HEK293T (cell line): ENCODE measurements around the gene PALMD.
A peak's percentile ranks its signal among the peaks of the same experiment; 100 is the strongest.

Experiments used
- CTCF ChIA-PET: fragments of 350-600 bp; formaldehyde crosslinking; extraction: SDS; loops from one replicate; lab custom pipeline; 2021; ENCODE audit warnings: antibody characterized with exemption, inconsistent platforms; lab: Yijun Ruan, JAX
- POLR2A ChIA-PET: fragments of 350-600 bp; formaldehyde crosslinking; extraction: SDS; loops from one replicate; lab custom pipeline; 2020; ENCODE audit warnings: antibody characterized with exemption, inconsistent platforms; lab: Yijun Ruan, JAX
- DNase-seq: peaks from one replicate; pipeline ENCODE4 v3.0.0; 2012; ENCODE audit warnings: mixed read lengths; ENCODE audit errors: extremely low spot score
- ARNT ChIP-seq: fragments of 450-650 bp; IDR thresholded peaks from 2 replicates; pipeline ENCODE4 v1.6.1; 2017; ENCODE audit warnings: mild to moderate bottlenecking
- BHLHE40 ChIP-seq: fragments of 450-650 bp; IDR thresholded peaks from 2 replicates; pipeline ENCODE4 v1.6.1; 2016; ENCODE audit warnings: mild to moderate bottlenecking, moderate library complexity, borderline replicate concordance
- CTBP1 ChIP-seq: fragments of 450-650 bp; IDR thresholded peaks from 2 replicates; pipeline ENCODE4 v1.6.1; 2016; ENCODE audit warnings: borderline replicate concordance
- ELF4 ChIP-seq: fragments of 450-650 bp; IDR thresholded peaks from 2 replicates; pipeline ENCODE4 v1.6.1; 2017; ENCODE audit warnings: antibody characterized with exemption
- FOXA1 ChIP-seq: fragments of 450-650 bp; IDR thresholded peaks from 2 replicates; pipeline ENCODE4 v1.6.1; 2016; ENCODE audit warnings: mild to moderate bottlenecking
- FOXK2 ChIP-seq: fragments of 450-650 bp; IDR thresholded peaks from 2 replicates; pipeline ENCODE4 v1.6.1; 2016; ENCODE audit warnings: mild to moderate bottlenecking
- FOXM1 ChIP-seq: fragments of 450-650 bp; IDR thresholded peaks from 2 replicates; pipeline ENCODE4 v1.6.1; 2017; ENCODE audit warnings: mild to moderate bottlenecking, borderline replicate concordance
- HDGF ChIP-seq: fragments of 450-650 bp; IDR thresholded peaks from 2 replicates; pipeline ENCODE4 v1.6.1; 2017; ENCODE audit warnings: antibody characterized with exemption, borderline replicate concordance
- L3MBTL2 ChIP-seq: fragments of 450-650 bp; conservative IDR thresholded peaks from 2 replicates; pipeline ENCODE4 v1.6.1; 2016; ENCODE audit warnings: mild to moderate bottlenecking
- LEF1 ChIP-seq: fragments of 450-650 bp; IDR thresholded peaks from 2 replicates; pipeline ENCODE4 v1.6.1; 2017; ENCODE audit warnings: mild to moderate bottlenecking, borderline replicate concordance
- NFRKB ChIP-seq: fragments of 450-650 bp; IDR thresholded peaks from 2 replicates; pipeline ENCODE4 v1.6.1; 2016; ENCODE audit warnings: mild to moderate bottlenecking, moderate library complexity
- SP1 ChIP-seq: fragments of 450-650 bp; IDR thresholded peaks from 2 replicates; pipeline ENCODE4 v1.6.1; 2017
- SUZ12 ChIP-seq: fragments of 450-650 bp; IDR thresholded peaks from 2 replicates; pipeline ENCODE4 v1.6.1; 2016; ENCODE audit warnings: mild to moderate bottlenecking
- TARDBP ChIP-seq: fragments of 450-650 bp; IDR thresholded peaks from 2 replicates; pipeline ENCODE4 v1.6.1; 2016
- ZNF384 ChIP-seq: fragments of 450-650 bp; IDR thresholded peaks from 2 replicates; pipeline ENCODE4 v1.6.1; 2016
- TF ChIP-seq, protein P1 (sequence below): fragments of 450-650 bp; IDR thresholded peaks from 2 replicates; pipeline ENCODE4 v1.6.1; 2016

PALMD gene, protein sequence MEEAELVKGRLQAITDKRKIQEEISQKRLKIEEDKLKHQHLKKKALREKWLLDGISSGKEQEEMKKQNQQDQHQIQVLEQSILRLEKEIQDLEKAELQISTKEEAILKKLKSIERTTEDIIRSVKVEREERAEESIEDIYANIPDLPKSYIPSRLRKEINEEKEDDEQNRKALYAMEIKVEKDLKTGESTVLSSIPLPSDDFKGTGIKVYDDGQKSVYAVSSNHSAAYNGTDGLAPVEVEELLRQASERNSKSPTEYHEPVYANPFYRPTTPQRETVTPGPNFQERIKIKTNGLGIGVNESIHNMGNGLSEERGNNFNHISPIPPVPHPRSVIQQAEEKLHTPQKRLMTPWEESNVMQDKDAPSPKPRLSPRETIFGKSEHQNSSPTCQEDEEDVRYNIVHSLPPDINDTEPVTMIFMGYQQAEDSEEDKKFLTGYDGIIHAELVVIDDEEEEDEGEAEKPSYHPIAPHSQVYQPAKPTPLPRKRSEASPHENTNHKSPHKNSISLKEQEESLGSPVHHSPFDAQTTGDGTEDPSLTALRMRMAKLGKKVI

DNA sequence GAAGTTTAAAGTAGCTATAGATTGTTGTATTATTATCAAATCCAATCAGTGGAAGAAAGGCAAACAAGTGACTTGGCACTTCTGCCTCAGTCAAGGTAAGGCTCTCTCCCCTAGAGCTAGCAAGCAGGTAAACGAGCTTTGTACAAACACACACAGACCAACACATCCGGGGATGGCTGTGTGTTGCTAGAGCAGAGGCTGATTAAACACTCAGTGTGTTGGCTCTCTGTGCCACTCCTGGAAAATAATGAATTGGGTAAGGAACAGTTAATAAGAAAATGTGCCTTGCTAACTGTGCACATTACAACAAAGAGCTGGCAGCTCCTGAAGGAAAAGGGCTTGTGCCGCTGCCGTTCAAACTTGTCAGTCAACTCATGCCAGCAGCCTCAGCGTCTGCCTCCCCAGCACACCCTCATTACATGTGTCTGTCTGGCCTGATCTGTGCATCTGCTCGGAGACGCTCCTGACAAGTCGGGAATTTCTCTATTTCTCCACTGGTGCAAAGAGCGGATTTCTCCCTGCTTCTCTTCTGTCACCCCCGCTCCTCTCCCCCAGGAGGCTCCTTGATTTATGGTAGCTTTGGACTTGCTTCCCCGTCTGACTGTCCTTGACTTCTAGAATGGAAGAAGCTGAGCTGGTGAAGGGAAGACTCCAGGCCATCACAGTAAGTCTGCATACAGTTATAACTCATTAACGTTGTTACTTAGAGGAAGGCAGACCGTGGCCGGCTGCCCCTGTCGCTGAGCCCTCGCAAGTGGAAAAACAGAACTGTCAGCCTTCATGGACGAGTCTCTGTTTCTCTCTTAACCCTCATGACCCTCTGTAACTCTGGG lies at the start of gene PALMD:
Gene PALMD (plus strand): TSS at position 415 of the 833 bp plus-strand sequence. CDS start 205 bp downstream, at position 620.
- POLR2A ChIA-PET, result interaction anchor here (1.0 to 1.6 kb wide), 2 partner anchors 11 to 16 kb away, joined by 3 to 5 read pairs; no protein-coding TSS in a partner anchor
- CTCF ChIA-PET, result interaction anchor here (1.0 kb wide), 1 partner anchor 40 kb away, joined by 3 read pairs; no protein-coding TSS in a partner anchor
- TF ChIP-seq, protein P1, sequence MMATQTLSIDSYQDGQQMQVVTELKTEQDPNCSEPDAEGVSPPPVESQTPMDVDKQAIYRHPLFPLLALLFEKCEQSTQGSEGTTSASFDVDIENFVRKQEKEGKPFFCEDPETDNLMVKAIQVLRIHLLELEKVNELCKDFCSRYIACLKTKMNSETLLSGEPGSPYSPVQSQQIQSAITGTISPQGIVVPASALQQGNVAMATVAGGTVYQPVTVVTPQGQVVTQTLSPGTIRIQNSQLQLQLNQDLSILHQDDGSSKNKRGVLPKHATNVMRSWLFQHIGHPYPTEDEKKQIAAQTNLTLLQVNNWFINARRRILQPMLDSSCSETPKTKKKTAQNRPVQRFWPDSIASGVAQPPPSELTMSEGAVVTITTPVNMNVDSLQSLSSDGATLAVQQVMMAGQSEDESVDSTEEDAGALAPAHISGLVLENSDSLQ, result peak; percentile 84
- TF ChIP-seq HDGF (0 out of 2 replicates have a peak, but pooled peaks have one; percentile 51), LEF1 (no peak), FOXA1 (no peak), FOXM1 (no peak), ZNF384 (no peak)
- DNase-seq, result peak; percentile 33

DNA sequence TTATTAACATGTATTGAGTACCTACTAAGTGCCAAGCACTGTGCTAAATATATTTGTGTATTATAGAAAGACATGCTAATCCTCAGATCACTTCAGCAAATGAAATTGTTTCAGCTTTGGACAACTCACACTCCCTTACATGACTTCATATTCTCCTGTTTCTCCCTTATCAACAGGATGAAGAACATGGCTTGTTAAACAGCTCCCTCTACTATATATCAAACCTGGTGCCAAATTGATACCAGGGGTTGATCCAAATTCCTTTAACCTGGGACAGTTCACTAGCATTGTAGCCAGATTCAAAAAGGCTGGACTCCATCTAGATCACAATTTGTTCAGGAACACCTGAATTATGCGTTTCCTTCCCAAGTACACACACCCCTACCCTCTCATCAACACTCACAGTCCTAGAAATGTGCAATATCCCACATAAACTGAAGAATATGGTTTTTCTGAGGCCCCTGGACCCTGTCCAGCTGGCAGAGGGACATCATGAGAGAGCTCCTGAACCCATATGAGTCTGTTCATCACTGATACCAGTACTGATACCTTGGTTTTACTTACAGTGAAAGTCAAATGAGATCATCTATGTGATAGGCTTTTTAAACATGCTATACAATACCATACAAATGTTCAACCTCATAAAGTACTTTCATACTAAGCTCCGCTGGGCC lies 47.0 kb upstream of the PALMD start:
- no peak for DNase-seq
- TF ChIP-seq L3MBTL2 (no peak), HDGF (no peak), CTBP1 (no peak), ZNF384 (no peak), FOXM1 (no peak), FOXA1 (no peak), SP1 (no peak), BHLHE40 (no peak), NFRKB (no peak), ELF4 (no peak), TARDBP (no peak), FOXK2 (no peak), LEF1 (no peak), SUZ12 (no peak), ARNT (no peak)
- TF ChIP-seq, protein P1, result no peak
- CTCF ChIA-PET, result no interaction called here
- POLR2A ChIA-PET, result no interaction called here

DNA sequence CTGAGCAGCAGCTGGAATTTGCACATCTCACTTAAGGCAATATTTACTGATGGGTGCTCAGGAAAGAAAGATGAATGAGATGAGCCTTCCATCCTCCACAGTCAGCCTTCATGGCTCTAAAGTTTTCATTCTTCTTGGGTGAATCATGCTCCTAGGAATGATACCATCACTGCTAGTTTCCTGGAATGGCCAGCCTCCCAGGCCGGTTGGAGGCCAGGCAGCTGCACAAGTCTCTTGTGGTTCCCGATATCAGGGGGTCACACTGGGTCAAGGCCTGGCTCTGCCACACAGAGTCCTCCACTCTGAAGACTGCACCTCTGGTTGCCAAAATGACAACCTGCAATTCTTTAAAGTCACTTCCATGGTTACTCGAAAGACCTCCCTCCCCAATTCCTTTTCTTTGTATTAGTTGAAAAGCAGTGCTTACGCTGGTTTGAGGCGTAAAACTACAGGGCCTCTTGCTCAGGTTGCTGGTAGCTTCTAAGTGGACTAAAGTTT lies 46.2 kb upstream of the PALMD start:
- DNase-seq, result no peak
- TF ChIP-seq CTBP1, result no peak
- TF ChIP-seq, protein P1, result no peak
- TF ChIP-seq FOXK2, result no peak
- no peak for TF ChIP-seq LEF1
- TF ChIP-seq FOXA1, result no peak
- TF ChIP-seq ELF4, result no peak
- no peak for TF ChIP-seq FOXM1
- no peak for TF ChIP-seq TARDBP
- TF ChIP-seq L3MBTL2, result no peak
- TF ChIP-seq HDGF, result no peak
- no peak for TF ChIP-seq BHLHE40
- TF ChIP-seq SP1, result no peak
- TF ChIP-seq ARNT, result no peak
- TF ChIP-seq NFRKB, result no peak
- TF ChIP-seq ZNF384, result no peak
- TF ChIP-seq SUZ12, result no peak
- ChIA-PET CTCF (no interaction called here), POLR2A (no interaction called here)

DNA sequence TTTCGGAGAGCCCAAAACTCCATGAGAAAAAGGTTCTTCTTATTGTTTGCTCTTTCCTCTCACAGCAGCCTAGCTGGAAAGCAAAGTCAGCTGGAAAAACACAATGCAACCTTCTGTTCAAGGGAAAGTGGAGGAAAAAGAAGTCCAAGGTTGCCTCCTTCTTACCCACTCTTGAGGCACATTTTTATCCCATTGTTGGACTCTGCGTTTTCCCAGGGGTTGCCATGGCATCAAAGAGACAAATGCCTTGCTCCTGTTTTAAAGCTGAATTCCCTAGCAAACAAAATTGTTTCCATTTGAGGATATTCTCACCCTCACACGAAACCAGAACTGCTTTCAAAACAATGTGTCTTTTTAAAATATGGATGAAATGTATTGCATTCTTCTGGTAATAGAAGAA lies 45.1 kb upstream of the PALMD start:
- TF ChIP-seq, protein P1, result no peak
- TF ChIP-seq SP1, result no peak
- TF ChIP-seq HDGF, result no peak
- no peak for TF ChIP-seq ARNT
- TF ChIP-seq FOXK2, result no peak
- no peak for TF ChIP-seq FOXM1
- TF ChIP-seq CTBP1, result no peak
- TF ChIP-seq ELF4, result no peak
- POLR2A ChIA-PET, result no interaction called here
- CTCF ChIA-PET, result no interaction called here
- DNase-seq, result no peak

DNA sequence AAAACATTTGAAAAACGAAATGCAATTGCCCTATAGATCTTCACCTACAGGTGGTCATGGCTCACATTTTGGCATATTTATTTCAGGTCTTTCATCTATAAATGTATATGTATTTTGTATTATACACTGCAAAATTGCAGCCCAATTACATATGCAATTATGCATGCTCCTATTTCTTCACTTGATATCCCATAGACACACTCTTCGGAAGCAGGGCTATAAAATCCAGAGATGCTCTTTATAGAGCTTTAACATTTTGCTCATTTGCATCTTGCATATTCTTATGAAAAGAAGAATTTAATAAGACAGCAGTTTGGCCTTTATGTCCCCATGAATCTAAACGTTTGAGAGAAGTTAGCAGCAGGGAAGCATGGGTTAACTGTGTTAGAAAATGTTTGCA lies 44.7 kb upstream of the PALMD start:
- ChIA-PET POLR2A (no interaction called here), CTCF (no interaction called here)
- DNase-seq, result no peak
- TF ChIP-seq, protein P1, result no peak
- TF ChIP-seq FOXA1 (no peak), FOXM1 (no peak)
